ENCODE results near the gene FBRSL1.

The FBRSL1 gene

GRCh38 chr12:132507656-132508490 lies 17.9 kb downstream of the FBRSL1 start:
- no peak overlapping the region for H3K27ac ChIP-seq
- no peak for TF ChIP-seq CTCF (conservative IDR thresholded peaks at IDR 0.05)

- no peak for TF ChIP-seq CTCF (conservative IDR thresholded peaks at IDR 0.05)
- H3K27ac ChIP-seq: no peak overlapping the region
These were observed 18.5 kb downstream of the FBRSL1 start for GRCh38 chr12:132508491-132508740.

GRCh38 chr12:132508860-132509732 lies 19.1 kb downstream of the FBRSL1 start:
- no peak for TF ChIP-seq CTCF (conservative IDR thresholded peaks at IDR 0.05)
- no peak overlapping the region for H3K27ac ChIP-seq

- no peak overlapping the region for H3K27ac ChIP-seq
- no peak for TF ChIP-seq CTCF (conservative IDR thresholded peaks at IDR 0.05)
These were observed 20.3 kb downstream of the FBRSL1 start for GRCh38 chr12:132510111-132510724.

- no peak for TF ChIP-seq CTCF (conservative IDR thresholded peaks at IDR 0.05)
- H3K27ac ChIP-seq: no peak overlapping the region
These were observed 21.0 kb downstream of the FBRSL1 start for GRCh38 chr12:132510746-132511477.

- no peak overlapping the region for H3K27ac ChIP-seq
- TF ChIP-seq CTCF (conservative IDR thresholded peaks at IDR 0.05): no peak
These were observed 21.7 kb downstream of the FBRSL1 start for GRCh38 chr12:132511516-132512196.
